ENCODE data around the gene SNRPE. TPM values are rescaled to one million over a fixed set of nuclear protein-coding genes. Genes with fewer than 3 reads are reported as not detected.

SNRPE gene
- total RNA-seq, 2 experiments from 2014 or later: 366 to 370 TPM

GRCh38 chr1:203916756-203917155 lies 55.4 kb downstream of the SNRPE start:
- Mint-ChIP-seq H3K9me3 (no peaks in the 10 kb centered on the region), H3K4me1 (ENCODE audit: low read depth) (no peaks in the 10 kb centered on the region), H3K27ac (no peak overlapping the region), H3K36me3 (ENCODE audit: low read depth) (no peaks in the 10 kb centered on the region), H3K27me3 (ENCODE audit: low read depth) (no peaks in the 10 kb centered on the region), H3K4me3 (no peak overlapping the region)
- intact Hi-C loops (cut with micrococcal nuclease): no loop called here
- DNase-seq: no peak
- CTCF ChIA-PET: interaction anchor here (0.6 kb wide), 1 partner anchor 1469 kb away, joined by 3 read pairs; no protein-coding TSS in a partner anchor

Other genes with a start within 250 kb of the SNRPE start
- 10 to 100 TPM; 17.7 to 19.6 TPM for gene ATP2B4, start 234.8 kb upstream of the SNRPE start, total RNA-seq
- 10 to 100 TPM; 11.2 to 11.6 TPM for gene LAX1, start 96.4 kb upstream of the SNRPE start, total RNA-seq
- 10 to 100 TPM; 23.3 to 23.6 TPM for gene ZBED6, start 66.0 kb upstream of the SNRPE start, total RNA-seq
- 10 to 100 TPM; 78.4 to 80.9 TPM for gene ZC3H11A, start 66.0 kb upstream of the SNRPE start, total RNA-seq
- gene SOX13, start 211.5 kb downstream of the SNRPE start, total RNA-seq: under 1 TPM; 0.10 to 0.17 TPM

All from activated naive CD4-positive, alpha-beta T cell treated with anti-CD3 and anti-CD28 coated beads for 36 hours (primary cell).